Measurements from ENCODE around the gene HNRNPA1. TPM values are rescaled to one million over a fixed set of nuclear protein-coding genes. Genes with fewer than 3 reads are reported as not detected.

Gene HNRNPA1
- total and polyA plus RNA-seq, 9 of the 15 experiments (the other 6 are each of a cell fraction or from before 2014, with no cell fraction given): 1,166 to 2,703 (median 1,815) TPM

DNA sequence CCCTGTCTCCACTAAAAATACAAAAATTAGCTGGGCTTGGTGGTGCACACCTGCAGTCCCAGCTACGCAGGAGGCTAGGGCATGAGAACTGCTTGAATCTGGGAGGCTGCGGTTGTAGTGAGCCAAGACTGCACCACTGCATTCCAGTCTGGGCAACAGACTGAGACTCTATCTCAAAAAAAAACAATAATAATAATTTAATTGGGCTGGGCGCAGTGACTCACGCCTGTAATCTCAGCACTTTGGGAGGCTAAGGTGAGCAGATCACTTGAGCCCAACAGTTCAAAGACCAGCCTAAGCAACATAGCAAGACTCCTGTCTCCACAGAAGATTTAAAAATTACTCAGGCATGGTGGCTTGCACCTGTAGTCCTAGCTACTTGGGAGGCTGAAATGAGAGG lies 27.3 kb upstream of the HNRNPA1 start:
- in situ Hi-C loops (cut with MboI): no loop called here

More for the DNA sequence above, 27.3 kb upstream of the HNRNPA1 start:
- ChIA-PET CTCF (ENCODE audit: low intra/inter-chr PET ratio) (no interaction called here), POLR2A (interaction anchor here (0.7 to 1.9 kb wide), 4 partner anchors 9 to 34 kb away, joined by 3 to 4 read pairs (median 4); no protein-coding TSS in a partner anchor)
- Histone ChIP-seq H3K4me3 (no peak overlapping the region), H4K20me1 (replicated peaks; ENCODE audit: control insufficient read depth, insufficient read depth, low read length) (no peaks in the 10 kb centered on the region), H2AFZ (ENCODE audit: low read depth, low read length) (no peak overlapping the region), H3K27me3 (ENCODE audit: control insufficient read depth in 2 of 2, insufficient read depth in 2 of 2, low read length in 2 of 2) (no peaks in the 10 kb centered on the region), H3K9me3 (replicated peaks; ENCODE audit: control insufficient read depth, insufficient read depth, low read depth, low read length) (no peaks in the 10 kb centered on the region), H3K79me2 (ENCODE audit: control insufficient read depth, insufficient read depth, low read length) (peaks cover 43% of the 10 kb centered on the region), H3K9ac (ENCODE audit: insufficient read depth in 1 of 2, low read depth in 2 of 2, low read length in 2 of 2) (no peak overlapping the region), H3K27ac (ENCODE audit: extremely low read depth, low read depth, low read length) (no peak overlapping the region), H3K36me3 (ENCODE audit: control insufficient read depth, insufficient read depth, low read length) (peaks cover 60% of the 10 kb centered on the region), H3K4me1 (replicated peaks in 1 of 2; ENCODE audit: control insufficient read depth in 2 of 2, insufficient read depth in 2 of 2, low read length in 2 of 2) (peaks cover 0 to 13% of the 10 kb centered on the region in 2 experiments; a peak in 4 of 5 replicates), H3K9me1 (ENCODE audit: control insufficient read depth, insufficient read depth, low read length) (no peaks in the 10 kb centered on the region), H3K4me2 (ENCODE audit: insufficient read depth, low read length) (no peak overlapping the region)
- intact Hi-C loops (cut with micrococcal nuclease): no loop called here
- DNase-seq (ENCODE audit: extremely low read depth in 1 of 4, low spot score in 3 of 4) (no peak), ATAC-seq (no peak), FAIRE-seq (no peak)
- WGBS (ENCODE audit: insufficient coverage, low coverage, missing lambda C conversion rate): 91% methylated on average over 4 of the region's 4 CpGs
- TF ChIP-seq ZZZ3 (IDR thresholded peaks at IDR 0.05) (no peak), RAD51 (IDR thresholded peaks at IDR 0.05; ENCODE audit: borderline replicate concordance, low read depth) (no peak), ZNF740 (CRISPR knock-in tag; IDR thresholded peaks at IDR 0.05) (no peak), ZNF740 (tag; IDR thresholded peaks at IDR 0.05) (no peak), ZNF324 (CRISPR knock-in tag; IDR thresholded peaks at IDR 0.05) (no peak), CEBPG (CRISPR knock-in tag; IDR thresholded peaks at IDR 0.05) (no peak), CEBPG (tag; conservative IDR thresholded peaks at IDR 0.05 in 1 of 2, IDR thresholded peaks at IDR 0.05 in 1 of 2) (no peak), HBP1 (CRISPR knock-in tag; IDR thresholded peaks at IDR 0.05) (no peak), ZNF584 (CRISPR knock-in tag; IDR thresholded peaks at IDR 0.05; ENCODE audit: low read depth) (no peak), LEF1 (IDR thresholded peaks at IDR 0.05) (no peak), TCF3 (CRISPR knock-in tag; IDR thresholded peaks at IDR 0.05) (no peak), RBBP5 (IDR thresholded peaks at IDR 0.05; ENCODE audit: borderline replicate concordance, insufficient read depth, low read length, poor library complexity, severe bottlenecking) (no peak), DIDO1 (tag; IDR thresholded peaks at IDR 0.05; ENCODE audit: low read depth) (no peak), ZBTB17 (CRISPR knock-in tag; IDR thresholded peaks at IDR 0.05) (no peak), ZKSCAN3 (CRISPR knock-in tag; IDR thresholded peaks at IDR 0.05) (no peak)
- TF ChIP-seq, protein P1, sequence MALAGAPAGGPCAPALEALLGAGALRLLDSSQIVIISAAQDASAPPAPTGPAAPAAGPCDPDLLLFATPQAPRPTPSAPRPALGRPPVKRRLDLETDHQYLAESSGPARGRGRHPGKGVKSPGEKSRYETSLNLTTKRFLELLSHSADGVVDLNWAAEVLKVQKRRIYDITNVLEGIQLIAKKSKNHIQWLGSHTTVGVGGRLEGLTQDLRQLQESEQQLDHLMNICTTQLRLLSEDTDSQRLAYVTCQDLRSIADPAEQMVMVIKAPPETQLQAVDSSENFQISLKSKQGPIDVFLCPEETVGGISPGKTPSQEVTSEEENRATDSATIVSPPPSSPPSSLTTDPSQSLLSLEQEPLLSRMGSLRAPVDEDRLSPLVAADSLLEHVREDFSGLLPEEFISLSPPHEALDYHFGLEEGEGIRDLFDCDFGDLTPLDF (CRISPR knock-in tag; IDR thresholded peaks at IDR 0.05): no peak
- BruUV-seq (replicated peaks): no TSS peak

Measured in K562 (cell line).